ENCODE results near the gene SERPINA9.

The SERPINA9 gene

DNA sequence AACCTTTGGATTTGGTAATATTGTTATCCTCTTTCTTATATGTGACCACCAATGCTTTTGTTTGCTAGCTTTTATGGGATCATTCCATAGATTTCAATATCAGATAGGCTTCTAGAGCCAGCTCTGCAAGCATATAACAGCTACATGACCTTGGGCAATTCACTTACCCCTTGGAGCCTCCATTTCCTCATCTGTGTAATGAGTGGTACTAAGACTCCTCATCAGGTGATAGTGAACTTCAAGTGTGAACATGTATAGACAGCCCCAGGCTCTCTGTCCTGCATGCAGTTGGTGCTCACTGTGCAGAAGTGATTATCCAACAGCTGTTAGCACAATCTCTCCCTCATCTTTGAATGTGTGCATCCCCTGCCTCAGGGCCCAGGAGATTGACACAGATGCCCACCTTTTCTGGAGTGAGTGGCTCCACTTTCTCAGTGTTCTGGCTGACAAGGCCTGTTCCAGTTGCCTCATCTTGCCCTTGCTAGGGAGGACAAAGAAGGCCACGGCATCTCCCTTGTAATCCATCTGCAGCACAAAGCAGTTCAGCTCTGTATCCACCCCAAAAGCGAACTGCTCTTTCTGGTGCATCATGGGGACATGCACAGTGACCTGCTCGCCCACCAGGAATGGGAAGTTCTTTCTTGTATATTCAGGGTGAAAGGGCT is 9.2 kb downstream of the SERPINA9 start:
- TF ChIP-seq OSR1 (CRISPR knock-in tag; IDR thresholded peaks at IDR 0.05), result no peak
- no peak for TF ChIP-seq ZFP30 (CRISPR knock-in tag; IDR thresholded peaks at IDR 0.05)
- TF ChIP-seq ESRRG (CRISPR knock-in tag; IDR thresholded peaks at IDR 0.05), result no peak
- TF ChIP-seq, protein P1, sequence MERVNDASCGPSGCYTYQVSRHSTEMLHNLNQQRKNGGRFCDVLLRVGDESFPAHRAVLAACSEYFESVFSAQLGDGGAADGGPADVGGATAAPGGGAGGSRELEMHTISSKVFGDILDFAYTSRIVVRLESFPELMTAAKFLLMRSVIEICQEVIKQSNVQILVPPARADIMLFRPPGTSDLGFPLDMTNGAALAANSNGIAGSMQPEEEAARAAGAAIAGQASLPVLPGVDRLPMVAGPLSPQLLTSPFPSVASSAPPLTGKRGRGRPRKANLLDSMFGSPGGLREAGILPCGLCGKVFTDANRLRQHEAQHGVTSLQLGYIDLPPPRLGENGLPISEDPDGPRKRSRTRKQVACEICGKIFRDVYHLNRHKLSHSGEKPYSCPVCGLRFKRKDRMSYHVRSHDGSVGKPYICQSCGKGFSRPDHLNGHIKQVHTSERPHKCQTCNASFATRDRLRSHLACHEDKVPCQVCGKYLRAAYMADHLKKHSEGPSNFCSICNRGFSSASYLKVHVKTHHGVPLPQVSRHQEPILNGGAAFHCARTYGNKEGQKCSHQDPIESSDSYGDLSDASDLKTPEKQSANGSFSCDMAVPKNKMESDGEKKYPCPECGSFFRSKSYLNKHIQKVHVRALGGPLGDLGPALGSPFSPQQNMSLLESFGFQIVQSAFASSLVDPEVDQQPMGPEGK (CRISPR knock-in tag; IDR thresholded peaks at IDR 0.05; ENCODE audit: borderline replicate concordance), result no peak
- no peak for TF ChIP-seq GLIS3 (CRISPR knock-in tag; IDR thresholded peaks at IDR 0.05)
- TF ChIP-seq CSDC2 (CRISPR knock-in tag; IDR thresholded peaks at IDR 0.05), result no peak
- TF ChIP-seq, protein P2, sequence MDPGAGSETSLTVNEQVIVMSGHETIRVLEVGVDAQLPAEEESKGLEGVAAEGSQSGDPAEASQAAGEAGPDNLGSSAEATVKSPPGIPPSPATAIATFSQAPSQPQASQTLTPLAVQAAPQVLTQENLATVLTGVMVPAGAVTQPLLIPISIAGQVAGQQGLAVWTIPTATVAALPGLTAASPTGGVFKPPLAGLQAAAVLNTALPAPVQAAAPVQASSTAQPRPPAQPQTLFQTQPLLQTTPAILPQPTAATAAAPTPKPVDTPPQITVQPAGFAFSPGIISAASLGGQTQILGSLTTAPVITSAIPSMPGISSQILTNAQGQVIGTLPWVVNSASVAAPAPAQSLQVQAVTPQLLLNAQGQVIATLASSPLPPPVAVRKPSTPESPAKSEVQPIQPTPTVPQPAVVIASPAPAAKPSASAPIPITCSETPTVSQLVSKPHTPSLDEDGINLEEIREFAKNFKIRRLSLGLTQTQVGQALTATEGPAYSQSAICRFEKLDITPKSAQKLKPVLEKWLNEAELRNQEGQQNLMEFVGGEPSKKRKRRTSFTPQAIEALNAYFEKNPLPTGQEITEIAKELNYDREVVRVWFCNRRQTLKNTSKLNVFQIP (CRISPR knock-in tag; IDR thresholded peaks at IDR 0.05; ENCODE audit: borderline replicate concordance, low read depth), result no peak
- no peak for TF ChIP-seq TOX (CRISPR knock-in tag; IDR thresholded peaks at IDR 0.05; ENCODE audit: borderline replicate concordance)
- TF ChIP-seq ARNTL (CRISPR knock-in tag; IDR thresholded peaks at IDR 0.05; ENCODE audit: borderline replicate concordance, low read depth), result no peak
- TF ChIP-seq ZNF70 (CRISPR knock-in tag; IDR thresholded peaks at IDR 0.05), result no peak
- TF ChIP-seq, protein P3, sequence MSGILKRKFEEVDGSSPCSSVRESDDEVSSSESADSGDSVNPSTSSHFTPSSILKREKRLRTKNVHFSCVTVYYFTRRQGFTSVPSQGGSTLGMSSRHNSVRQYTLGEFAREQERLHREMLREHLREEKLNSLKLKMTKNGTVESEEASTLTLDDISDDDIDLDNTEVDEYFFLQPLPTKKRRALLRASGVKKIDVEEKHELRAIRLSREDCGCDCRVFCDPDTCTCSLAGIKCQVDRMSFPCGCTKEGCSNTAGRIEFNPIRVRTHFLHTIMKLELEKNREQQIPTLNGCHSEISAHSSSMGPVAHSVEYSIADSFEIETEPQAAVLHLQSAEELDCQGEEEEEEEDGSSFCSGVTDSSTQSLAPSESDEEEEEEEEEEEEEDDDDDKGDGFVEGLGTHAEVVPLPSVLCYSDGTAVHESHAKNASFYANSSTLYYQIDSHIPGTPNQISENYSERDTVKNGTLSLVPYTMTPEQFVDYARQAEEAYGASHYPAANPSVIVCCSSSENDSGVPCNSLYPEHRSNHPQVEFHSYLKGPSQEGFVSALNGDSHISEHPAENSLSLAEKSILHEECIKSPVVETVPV (CRISPR knock-in tag; IDR thresholded peaks at IDR 0.05), result no peak
- no peak for TF ChIP-seq ZNF565 (CRISPR knock-in tag; conservative IDR thresholded peaks at IDR 0.05; ENCODE audit: low read depth)
- TF ChIP-seq, protein P4, sequence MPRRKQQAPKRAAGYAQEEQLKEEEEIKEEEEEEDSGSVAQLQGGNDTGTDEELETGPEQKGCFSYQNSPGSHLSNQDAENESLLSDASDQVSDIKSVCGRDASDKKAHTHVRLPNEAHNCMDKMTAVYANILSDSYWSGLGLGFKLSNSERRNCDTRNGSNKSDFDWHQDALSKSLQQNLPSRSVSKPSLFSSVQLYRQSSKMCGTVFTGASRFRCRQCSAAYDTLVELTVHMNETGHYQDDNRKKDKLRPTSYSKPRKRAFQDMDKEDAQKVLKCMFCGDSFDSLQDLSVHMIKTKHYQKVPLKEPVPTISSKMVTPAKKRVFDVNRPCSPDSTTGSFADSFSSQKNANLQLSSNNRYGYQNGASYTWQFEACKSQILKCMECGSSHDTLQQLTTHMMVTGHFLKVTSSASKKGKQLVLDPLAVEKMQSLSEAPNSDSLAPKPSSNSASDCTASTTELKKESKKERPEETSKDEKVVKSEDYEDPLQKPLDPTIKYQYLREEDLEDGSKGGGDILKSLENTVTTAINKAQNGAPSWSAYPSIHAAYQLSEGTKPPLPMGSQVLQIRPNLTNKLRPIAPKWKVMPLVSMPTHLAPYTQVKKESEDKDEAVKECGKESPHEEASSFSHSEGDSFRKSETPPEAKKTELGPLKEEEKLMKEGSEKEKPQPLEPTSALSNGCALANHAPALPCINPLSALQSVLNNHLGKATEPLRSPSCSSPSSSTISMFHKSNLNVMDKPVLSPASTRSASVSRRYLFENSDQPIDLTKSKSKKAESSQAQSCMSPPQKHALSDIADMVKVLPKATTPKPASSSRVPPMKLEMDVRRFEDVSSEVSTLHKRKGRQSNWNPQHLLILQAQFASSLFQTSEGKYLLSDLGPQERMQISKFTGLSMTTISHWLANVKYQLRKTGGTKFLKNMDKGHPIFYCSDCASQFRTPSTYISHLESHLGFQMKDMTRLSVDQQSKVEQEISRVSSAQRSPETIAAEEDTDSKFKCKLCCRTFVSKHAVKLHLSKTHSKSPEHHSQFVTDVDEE (CRISPR knock-in tag; IDR thresholded peaks at IDR 0.05), result no peak
- TF ChIP-seq ZC3H10 (CRISPR knock-in tag; IDR thresholded peaks at IDR 0.05), result no peak
- TF ChIP-seq, protein P5, sequence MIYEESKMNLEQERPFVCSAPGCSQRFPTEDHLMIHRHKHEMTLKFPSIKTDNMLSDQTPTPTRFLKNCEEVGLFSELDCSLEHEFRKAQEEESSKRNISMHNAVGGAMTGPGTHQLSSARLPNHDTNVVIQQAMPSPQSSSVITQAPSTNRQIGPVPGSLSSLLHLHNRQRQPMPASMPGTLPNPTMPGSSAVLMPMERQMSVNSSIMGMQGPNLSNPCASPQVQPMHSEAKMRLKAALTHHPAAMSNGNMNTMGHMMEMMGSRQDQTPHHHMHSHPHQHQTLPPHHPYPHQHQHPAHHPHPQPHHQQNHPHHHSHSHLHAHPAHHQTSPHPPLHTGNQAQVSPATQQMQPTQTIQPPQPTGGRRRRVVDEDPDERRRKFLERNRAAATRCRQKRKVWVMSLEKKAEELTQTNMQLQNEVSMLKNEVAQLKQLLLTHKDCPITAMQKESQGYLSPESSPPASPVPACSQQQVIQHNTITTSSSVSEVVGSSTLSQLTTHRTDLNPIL (CRISPR knock-in tag; IDR thresholded peaks at IDR 0.05; ENCODE audit: low read depth), result no peak
- no peak for TF ChIP-seq ISL1 (CRISPR knock-in tag; IDR thresholded peaks at IDR 0.05)
- no peak for TF ChIP-seq SNAI2 (CRISPR knock-in tag; IDR thresholded peaks at IDR 0.05)
- no peak for TF ChIP-seq PPARA (CRISPR knock-in tag; IDR thresholded peaks at IDR 0.05; ENCODE audit: borderline replicate concordance)
- no peak for ATAC-seq

DNA sequence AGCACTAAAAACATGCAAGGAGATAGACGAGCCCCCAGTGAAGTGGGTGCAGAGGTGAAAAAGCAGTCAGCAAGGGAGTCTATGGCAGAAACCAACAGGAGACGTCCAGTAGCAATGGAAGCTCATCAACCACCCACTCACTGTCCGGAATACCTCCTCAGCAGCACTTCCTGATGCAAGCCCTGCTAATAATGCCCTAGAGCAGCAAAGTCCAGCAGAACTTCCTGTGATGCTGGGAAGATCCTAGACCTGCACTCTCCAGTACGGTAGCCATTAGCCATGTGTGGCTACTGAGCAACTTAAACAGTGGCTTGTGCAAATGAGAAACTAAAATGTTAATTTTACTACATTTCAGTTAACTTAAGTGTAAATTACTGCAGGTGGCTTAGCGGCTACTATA is 11.0 kb downstream of the SERPINA9 start:
- TF ChIP-seq TOX (CRISPR knock-in tag; IDR thresholded peaks at IDR 0.05; ENCODE audit: borderline replicate concordance), result no peak
- no peak for ATAC-seq

DNA sequence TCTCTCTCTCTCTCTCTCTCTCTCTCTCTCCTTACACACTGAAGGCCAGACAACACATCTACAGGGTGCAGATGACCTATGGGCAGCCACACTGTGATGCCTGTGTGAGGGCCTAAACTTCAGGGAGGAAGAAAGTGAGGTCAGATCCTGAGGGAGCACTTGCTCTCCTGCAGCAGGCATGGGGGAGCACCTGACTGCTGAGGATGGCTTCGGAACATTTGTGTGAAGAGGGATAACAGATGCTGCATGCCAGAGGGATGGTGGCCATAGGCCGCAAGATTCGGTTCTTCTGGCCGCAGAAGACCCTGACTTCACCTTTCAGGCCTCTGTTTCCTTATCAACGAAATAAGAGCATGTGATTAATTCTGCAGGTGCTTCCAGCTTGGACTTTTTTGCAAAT is 11.7 kb downstream of the SERPINA9 start:
- ATAC-seq, result no peak
- no peak for TF ChIP-seq RARB (CRISPR knock-in tag; IDR thresholded peaks at IDR 0.05)
- TF ChIP-seq, protein P4 (CRISPR knock-in tag; IDR thresholded peaks at IDR 0.05), result no peak
- no peak for TF ChIP-seq ZNF565 (CRISPR knock-in tag; conservative IDR thresholded peaks at IDR 0.05; ENCODE audit: low read depth)
- no peak for TF ChIP-seq ZFP30 (CRISPR knock-in tag; IDR thresholded peaks at IDR 0.05)
- TF ChIP-seq ARNTL (CRISPR knock-in tag; IDR thresholded peaks at IDR 0.05; ENCODE audit: borderline replicate concordance, low read depth), result no peak
- no peak for TF ChIP-seq PPARA (CRISPR knock-in tag; IDR thresholded peaks at IDR 0.05; ENCODE audit: borderline replicate concordance)
- TF ChIP-seq ZNF70 (CRISPR knock-in tag; IDR thresholded peaks at IDR 0.05), result no peak
- no peak for TF ChIP-seq OSR1 (CRISPR knock-in tag; IDR thresholded peaks at IDR 0.05)
- TF ChIP-seq, protein P2 (CRISPR knock-in tag; IDR thresholded peaks at IDR 0.05; ENCODE audit: borderline replicate concordance, low read depth), result no peak
- no peak for TF ChIP-seq GLIS3 (CRISPR knock-in tag; IDR thresholded peaks at IDR 0.05)
- TF ChIP-seq, protein P5 (CRISPR knock-in tag; IDR thresholded peaks at IDR 0.05; ENCODE audit: low read depth), result no peak
- no peak for TF ChIP-seq BACH2 (CRISPR knock-in tag; IDR thresholded peaks at IDR 0.05; ENCODE audit: borderline replicate concordance)
